ENCODE results near the gene SELENOH. TPM values are rescaled to one million over a fixed set of nuclear protein-coding genes. Genes with fewer than 3 reads are reported as not detected.

SELENOH gene
- total RNA-seq, 1 experiment from 2014 or later, result 183 TPM

DNA sequence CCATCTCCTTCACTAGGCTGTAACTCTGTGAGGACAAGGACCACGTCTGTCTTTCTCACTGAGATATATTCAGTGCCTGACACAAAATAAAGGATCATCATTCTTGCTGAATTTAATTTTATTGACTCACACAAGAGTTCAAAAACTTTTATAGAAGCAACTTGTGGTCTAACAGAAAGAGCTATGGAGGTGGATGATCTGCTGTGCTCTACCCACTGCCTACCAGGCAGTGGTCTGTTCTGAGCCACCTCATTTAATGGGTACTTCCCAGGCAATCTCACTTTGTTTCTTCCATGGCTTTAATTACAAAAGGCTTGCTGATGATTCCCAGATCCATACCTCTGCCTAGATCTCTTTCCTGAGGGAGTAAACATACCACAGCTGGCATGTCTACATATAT is 5.6 kb downstream of the SELENOH start:
- no peak for DNase-seq (ENCODE audit: low read depth)

DNA sequence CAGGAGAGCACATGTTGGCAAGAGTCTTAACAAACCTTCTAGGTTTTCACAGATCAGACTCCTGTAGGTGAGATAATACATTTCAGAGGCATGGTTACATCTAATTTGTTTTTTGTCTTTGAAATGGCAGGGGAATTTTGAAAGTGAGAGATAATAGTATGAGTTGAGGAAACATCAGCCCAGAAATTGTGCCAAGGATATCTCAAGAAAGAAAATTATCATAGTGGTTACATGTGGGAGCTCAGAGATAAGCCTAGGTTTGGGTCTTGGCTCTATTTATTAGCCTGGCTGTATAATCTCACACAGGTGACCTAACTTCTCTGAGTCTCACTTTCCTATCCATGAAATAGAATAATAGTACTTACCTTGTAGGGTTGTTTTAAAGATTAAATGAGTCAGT is 9.9 kb downstream of the SELENOH start:
- no peak for DNase-seq (ENCODE audit: low read depth)

DNA sequence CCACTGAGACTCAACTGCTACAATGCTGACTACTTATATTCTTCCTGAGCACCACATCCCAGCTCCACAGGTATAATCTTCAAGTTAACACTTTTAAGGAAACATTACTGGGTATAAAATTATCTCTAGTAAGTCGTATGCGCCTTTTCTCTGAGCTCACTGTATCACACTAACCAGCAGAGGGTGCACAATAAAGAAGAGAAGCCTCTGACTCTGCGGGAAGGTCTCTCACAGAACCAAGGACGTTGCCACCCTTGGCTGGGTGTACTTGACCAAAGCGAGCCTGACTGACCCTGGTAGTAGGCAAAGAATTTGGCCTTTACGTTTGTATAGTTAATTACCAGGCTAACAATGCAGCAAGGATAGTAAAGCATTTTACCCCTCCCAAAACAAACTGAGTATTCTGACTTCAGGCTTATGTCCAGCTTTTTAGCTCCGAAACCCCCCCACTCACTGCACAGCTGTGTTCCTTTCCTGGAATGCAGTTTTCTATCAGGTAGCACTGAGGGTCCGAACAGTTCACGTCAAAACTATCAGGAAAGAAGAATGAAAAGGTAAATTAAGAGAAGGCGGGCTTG is 10.5 kb downstream of the SELENOH start, which contains the start of gene BTBD18:
Gene BTBD18 (minus strand): TSS at position 144 of the 578 bp plus-strand sequence. CDS start 631 bp downstream, outside the sequence.
- peak; percentile 42 for DNase-seq (ENCODE audit: low read depth)

DNA sequence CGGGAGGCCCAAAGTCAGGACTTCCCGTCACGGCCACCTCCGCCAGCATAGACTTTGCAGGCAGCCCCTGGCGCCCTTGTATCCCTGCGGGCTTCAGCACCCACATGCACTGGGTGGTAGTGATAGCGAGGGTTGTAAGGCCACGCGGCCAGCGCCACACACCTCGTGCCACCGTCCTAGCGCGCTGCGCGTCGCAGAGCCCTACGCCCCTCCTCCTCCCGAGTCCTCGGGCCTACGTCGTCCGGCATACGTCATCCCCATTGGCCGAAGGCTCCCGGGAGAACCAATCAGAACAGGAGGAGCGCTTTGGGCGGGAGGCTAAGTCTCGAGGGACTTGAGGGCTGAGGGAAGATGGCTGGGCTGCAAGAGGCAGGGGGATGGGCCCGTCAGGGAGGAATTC is 11.7 kb downstream of the SELENOH start:
- no peak for DNase-seq (ENCODE audit: low read depth)

DNA sequence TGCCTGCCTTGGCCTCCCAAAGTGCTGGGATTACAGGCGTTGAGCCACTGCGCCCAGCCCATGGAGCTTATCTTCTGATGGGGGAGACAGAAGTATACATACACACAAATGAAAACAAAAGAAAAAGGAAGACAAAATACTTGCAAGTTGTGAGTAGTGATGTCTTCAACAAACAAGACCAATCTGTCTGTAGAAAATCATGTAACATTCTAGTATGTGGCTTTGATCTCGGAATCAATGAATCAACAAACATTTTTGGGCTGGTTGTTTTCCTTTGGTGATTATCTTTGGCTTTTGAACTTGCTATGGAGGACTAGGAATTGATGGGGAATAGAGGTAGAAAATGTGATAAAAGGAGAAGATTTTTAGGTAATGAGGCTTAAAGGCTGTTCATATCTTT is 16.9 kb downstream of the SELENOH start:
- no peak for DNase-seq (ENCODE audit: low read depth)

DNA sequence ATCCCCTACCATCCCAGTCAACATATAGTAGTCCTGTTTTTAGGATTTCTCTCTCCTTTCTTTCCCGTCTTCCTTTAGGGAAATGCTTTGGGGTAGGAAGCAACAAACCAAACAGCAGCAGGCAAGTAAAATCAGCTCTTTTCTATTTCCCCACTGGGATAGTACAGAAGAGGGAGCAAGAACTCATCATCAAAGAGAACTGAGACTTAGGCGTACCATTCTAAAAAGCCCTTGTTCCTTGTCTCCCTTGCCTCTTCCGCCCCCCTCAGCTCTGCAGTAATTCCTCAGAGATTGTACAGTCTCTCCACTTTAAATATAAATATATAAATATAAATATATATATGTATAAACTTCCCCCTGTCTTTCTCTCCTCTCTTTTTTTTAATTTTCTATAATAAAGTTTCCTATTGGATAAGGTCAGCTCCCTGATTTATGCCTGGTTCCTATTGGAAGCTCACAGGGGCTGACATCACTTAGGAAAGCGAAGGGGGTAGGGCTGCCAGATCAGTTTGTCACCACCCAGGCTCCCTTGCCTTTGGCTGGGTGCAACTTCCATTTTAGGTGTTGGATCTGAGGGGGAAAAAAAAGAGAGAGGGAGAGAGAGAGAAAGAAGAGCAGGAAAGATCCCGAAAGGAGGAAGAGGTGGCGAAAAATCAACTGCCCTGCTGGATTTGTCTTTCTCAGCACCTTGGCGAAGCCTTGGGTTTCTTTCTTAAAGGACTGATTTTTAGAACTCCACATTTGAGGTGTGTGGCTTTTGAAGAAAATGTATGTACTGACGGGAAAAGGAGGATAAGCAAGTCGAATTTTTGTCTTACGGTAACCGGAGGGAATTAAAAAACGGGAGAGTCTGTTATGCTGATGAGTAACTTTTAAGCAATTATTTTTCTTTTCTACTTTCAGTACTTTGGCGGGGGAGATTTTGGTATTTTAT is 20.3 kb downstream of the SELENOH start, which contains the start of gene CTNND1:
Gene CTNND1 (plus strand): TSS at position 502 of the 934 bp plus-strand sequence. CDS start 29,677 bp downstream, outside the sequence.
- peak; percentile 97 for DNase-seq (ENCODE audit: low read depth)

DNA sequence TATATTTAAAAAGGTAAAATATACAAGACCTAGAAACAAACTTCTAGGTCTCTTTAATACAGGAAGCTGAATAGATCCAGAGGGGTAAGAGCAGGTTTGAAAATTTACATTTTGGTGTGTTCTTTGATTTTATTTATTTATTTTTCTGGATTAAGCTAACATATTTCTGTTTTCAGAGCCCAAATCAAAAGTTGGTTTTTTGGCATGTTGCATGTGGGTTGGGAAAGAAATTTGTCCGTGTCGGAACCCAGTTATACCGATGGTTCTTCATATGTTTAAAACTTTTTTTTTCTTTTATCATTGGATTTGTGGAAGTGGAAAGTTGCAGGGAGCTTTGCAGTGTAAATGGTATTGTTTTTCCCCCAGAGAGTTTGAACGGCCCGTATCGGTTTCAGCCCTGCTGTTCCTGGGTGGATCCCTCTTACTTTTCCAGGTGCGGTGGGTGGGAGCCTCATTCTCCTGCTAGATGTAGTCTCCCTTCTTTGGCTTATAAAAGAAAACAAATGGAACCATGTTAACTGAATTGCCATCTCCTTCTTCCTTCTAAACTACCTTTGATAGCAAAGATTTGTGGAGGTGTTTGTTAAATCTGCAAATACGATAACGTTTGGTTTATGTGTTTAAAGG is 21.1 kb downstream of the SELENOH start:
- DNase-seq (ENCODE audit: low read depth), result no peak

DNA sequence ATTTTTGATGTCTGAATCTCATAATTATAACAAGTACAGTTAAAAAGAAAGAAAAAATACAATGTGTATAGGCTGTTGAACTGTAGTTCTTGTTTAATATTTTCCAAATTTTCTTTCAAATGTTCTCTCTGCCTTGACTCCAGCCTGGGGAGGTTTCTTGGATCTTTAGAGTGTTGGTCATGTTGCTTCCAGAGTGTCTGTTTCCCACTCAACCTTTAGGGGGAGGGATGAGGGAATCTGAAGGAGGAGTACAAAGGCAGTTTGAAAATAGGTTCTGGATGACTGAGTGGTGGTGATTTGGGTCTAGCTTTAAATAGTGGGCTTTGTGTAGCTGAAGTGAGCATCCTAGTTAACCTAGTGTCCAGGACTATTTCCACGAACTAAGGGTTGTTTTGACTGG is 22.3 kb downstream of the SELENOH start:
- peak; percentile 59 for DNase-seq (ENCODE audit: low read depth)

DNA sequence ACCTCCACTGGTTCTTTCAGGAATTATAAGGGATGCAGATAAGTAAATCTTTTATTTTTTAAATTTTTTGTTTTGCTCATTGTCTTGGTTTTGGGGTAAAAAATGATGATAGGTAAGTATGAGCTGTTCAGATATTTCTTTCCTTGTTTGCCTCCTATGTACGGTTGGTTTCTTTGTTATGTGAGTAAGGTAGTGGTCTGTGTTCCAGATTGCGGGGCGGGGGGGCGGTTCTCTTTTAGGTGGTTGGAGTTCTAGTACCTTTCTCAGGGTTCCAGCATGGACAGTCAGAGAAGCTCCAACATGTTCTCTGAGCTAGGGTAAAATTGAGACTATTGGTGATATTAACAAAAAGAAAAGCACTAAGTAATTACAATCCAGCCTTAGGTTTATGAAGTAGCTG is 22.7 kb downstream of the SELENOH start:
- DNase-seq (ENCODE audit: low read depth), result no peak

DNA sequence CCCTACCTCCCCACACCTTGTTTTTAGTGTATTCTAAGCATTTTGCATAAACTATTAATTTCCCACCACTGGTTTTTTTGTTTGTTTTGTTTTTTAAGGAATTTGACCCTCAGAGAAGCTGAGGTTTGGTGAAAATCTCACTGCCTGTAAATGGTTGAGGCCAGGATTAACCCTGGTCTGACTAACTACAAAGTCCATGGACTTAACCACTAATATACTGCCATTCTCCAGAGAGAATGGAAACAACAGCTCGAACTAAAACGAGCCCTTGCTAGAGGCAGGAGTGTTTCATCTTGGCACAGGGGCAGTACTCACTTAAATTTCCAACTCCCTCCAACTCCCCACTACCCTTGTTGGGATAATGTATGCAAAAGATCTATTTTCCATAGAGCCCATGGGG is 23.3 kb downstream of the SELENOH start:
- DNase-seq (ENCODE audit: low read depth), result peak; percentile 37

DNA sequence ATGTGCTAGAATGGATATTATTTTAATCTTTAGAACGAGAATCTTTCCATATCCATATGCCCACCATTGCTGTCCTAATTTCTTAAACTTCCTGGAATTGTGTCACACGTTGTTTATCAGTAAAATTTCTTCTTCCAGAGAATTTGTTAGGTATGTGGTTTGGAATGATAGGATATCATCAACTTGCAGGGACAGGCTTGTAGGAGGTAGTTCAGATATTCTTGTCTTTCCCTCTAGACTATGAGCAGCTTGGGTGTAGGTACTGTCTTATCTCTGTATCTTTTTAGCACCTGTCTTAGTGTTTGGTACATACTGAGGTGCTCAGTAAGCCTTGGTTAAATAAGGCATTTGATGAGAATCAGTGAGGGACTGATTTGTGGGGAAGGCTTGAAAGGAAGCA is 23.7 kb downstream of the SELENOH start:
- DNase-seq (ENCODE audit: low read depth), result no peak

DNA sequence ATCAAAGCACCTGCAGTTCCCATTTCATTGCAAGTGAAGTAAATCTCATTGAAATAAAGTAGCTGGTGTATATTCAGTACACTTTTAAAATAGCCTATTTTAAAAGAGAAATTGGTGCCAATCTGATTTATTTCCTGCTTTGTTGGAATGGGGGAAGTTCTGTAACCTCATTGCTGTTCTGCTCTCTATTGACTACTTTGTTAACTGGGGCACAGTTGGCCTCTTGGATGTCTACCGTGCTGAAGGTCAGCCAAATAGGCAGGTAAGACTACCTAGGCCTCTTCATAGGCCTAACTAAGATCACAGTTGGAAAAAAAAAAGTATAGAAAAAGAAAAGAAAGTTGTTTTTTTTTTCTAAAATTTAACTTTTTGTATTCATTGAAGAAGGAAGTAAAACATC is 29.5 kb downstream of the SELENOH start:
- no peak for DNase-seq (ENCODE audit: low read depth)

DNA sequence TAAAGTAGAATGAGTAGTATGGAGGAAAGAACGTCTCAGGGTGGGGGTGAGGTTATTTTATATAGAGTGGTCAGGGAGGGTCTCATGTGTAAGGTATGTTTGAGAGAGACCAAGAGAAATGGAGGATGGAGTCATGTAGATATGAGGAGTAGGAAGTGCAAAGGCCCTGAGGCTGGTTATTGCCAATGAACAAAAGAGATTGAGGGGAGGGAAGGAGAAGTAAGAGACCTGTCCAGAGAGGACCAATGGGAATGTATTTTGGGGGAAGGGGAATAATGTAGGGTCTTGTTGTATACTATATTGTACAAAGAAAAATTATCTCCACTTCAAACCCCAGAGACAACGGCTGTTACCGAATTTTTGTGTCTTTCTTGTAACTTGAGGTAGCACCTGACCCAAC is 30.1 kb downstream of the SELENOH start:
- no peak for DNase-seq (ENCODE audit: low read depth)

DNA sequence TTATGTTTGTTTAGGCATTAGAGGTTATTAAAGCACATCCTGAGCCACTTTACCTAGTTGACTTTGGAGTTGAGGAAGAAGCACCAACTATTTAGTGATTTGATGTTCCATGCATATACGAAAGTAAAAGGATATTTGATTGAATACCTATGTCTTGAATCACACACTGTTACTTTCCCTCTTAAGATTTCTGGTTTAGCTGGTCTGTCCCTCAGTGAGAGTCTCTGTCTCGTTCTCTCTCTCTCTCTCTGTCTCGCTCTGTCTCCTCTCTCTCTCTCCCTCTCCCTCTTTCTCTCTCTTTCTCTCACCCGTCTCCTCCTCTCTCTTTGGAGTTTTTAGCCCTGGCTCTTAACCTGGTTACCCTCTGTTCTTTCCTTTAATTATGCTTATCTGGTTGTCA is 31.3 kb downstream of the SELENOH start:
- no peak for DNase-seq (ENCODE audit: low read depth)

DNA sequence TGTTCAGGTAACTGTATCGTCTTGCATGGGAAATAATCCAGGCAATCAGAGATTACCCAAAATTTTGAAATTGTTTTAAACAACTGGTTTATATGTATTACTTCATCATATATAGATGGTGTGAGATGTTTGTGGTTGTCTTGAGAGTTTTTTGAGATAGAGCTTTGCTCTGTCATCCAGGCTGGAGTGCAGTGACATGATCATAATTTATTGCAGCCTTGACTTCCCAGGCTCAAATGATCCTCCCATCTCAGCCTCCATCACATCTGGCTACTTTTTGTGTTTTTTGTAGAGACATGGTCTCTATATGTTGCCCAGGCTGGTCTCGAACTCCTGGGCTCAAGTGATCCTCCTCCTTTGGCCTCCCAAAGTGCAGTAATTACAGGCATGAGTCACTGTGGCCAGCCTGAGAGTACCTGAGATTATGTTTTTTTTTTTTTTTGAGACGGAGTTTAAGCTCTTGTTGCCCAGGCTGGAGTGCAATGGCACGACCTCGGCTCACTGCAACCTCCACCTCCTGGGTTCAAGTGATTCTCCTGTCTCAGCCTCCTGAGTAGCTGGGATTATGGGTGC is 31.8 kb downstream of the SELENOH start:
- no peak for DNase-seq (ENCODE audit: low read depth)

DNA sequence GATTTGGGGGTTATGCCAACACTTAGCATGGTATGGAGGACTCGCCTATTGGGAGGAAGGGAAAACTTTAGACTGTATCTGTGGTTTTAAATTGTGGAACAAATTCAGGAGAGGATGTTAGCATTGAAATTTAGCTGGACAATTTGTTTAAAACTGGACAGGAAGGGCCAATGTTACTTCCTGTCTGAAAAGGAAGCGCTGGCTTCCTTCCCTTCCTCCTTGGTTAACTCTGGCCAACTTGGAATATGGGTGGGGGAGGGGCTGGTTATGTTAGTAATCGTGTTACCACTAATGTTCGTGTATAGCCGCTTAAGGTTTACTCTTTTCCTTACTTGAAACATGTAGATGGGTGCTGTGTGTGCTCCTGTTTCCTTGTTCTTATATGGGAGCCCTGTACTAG is 34.2 kb downstream of the SELENOH start:
- peak; percentile 60 for DNase-seq (ENCODE audit: low read depth)

DNA sequence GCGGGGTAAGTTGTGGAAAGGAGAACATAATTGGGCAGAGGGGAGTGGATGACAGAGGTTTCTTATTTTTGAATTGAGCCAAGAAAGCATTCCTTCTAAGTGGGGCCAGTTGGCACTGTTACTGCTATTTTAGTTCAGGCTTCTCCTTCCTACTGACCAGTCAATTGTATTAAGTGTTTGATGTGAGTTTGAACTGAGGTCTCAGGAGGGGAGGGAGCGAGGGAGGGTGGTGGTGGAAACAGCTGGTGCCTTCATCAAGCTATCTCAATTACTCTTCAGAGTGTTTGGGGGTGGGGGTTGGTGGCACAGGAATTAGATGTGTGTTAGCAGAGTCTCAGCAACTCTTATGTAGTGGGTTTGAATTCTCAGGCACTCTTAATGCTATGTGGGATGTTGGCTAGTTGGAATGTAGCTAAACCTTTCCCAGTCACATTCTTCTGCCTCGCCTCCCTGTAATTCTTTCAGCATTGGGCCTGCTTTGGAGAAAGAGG is 34.8 kb downstream of the SELENOH start:
- DNase-seq (ENCODE audit: low read depth), result peak; percentile 86

DNA sequence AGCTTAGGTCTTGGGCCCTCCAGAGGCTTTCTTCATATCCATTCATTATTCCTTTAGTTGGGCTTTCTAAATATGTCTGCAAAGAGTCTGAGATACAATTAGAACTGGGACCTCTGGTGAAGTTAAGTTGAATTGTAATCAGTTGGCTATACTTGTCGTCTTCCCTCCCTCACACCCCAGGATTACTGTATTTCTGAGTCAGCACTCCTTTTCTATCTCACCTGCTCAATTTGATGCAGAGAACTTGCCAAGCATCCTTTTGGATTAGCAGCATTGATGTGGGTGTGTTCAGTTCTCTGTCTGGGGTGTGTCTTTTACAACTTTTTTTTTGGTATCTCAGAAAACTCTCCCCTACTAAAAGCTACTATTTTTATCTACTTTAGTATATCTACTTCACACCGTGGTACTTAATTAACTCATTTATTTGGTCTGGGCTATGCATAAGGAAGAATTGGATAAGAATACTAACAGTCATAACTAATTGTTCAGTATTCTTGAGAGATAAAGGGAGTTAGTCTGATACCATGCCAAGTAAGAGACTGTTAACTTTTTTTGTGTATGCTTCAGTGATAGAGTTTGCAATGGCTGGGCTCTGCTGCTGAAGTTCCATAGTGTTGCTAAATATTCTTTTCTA is 35.4 kb downstream of the SELENOH start:
- no peak for DNase-seq (ENCODE audit: low read depth)

DNA sequence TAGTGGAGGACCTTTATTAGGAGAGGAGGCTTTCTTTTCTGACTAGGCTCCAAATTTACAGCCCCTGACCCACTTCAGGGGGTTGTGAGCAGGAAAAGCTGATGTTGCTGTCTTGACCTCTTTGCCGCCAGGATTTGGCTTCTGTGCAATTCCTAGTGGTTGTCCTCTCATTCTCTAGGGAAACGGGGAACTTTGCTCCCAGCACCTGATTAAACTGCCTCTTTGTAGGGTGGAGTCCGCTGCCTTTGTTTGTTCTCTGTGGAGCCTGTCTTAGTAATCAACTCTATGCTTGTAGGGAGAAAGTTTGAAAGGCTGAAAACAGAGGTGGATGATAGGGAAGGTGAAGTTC is 36.7 kb downstream of the SELENOH start:
- DNase-seq (ENCODE audit: low read depth), result peak; percentile 66

DNA sequence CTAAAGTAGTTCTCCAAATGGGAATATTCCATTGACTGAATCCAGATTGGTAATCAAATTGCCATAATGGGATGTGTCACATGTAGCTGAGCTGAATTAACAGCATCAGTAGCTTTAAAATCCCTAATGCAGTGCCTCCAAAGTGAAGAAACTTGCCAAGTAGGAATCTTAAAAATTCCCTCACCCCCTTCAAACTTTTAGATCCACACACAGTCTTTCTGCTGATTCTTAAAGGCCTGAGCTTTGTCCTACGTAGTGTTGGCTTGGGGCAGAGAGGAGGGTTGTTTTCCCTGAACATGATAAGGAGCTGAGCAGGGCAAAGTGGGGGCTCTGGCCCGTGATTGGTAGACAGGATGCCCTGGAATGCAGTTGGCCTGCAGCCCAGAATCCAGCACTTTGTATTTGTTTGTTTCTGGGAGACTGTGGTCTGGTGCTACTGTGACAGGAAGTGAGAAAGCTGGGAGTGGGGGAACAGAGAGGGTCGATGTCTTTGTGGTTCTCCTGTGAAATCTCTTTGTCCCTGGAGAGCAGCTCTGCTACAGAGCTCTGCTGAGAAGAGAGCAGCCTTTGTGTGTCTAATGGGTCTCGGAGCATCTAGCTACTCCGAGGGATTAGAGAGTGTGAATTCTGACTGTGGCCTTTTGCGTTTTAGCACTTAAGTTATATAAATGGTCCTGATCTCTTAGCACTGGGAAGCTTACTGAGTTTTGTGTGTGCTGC is 37.2 kb downstream of the SELENOH start:
- peak; percentile 100 for DNase-seq (ENCODE audit: low read depth)

DNA sequence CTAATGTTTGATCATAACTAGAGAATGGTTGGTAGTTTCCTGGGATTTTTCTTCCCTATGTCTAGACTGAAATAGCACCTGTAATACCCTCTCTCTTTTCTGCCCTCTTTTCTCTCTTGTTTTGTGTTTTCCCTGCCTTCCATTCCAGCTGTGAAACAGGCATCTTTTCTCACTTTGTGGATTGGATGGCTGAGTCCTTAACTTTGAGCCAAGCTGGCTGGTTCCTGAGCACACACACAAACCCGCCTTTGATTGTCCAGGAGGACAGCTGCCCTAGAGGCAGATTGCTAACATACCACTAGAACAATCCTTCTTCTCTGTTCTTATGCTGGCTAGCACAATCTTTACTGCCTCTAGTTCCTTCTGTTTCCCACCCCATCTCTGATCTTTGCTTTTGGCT is 38.0 kb downstream of the SELENOH start:
- peak; percentile 78 for DNase-seq (ENCODE audit: low read depth)

Measured in LHCN-M2 (cell line).